Astrocyte (in vitro differentiated cells and primary cell): ENCODE results near the gene ADGRB2. TPM values are rescaled to one million over a fixed set of nuclear protein-coding genes. Genes with fewer than 3 reads are reported as not detected.

Experiments used
- DNase-seq: peaks from one replicate; pipeline ENCODE4 v3.0.0-alpha.2; 2010; ENCODE audit warnings: low read depth
- FAIRE-seq: peaks from 2 replicates; lab custom pipeline; 2011; peaks lifted over from hg19 to GRCh38; lab: Jason Lieb, UNC
- H2AFZ ChIP-seq: 2 replicates; pipeline ENCODE4 v1.6.0; 2012; ENCODE audit warnings: low read depth, low read length, inconsistent platforms
- H3K27ac ChIP-seq: 2 replicates; pipeline ENCODE4 v1.5.1; 2011; ENCODE audit warnings: low read depth, low read length, inconsistent platforms
- H3K27me3 ChIP-seq: 2 replicates; pipeline ENCODE4 v1.6.0; 2011; ENCODE audit warnings: low read length, inconsistent platforms; ENCODE audit not compliant: insufficient read depth
- H3K36me3 ChIP-seq: 2 replicates; pipeline ENCODE4 v1.5.1; 2011; ENCODE audit warnings: low read length, inconsistent platforms; ENCODE audit not compliant: insufficient read depth
- H3K4me1 ChIP-seq: 2 replicates; pipeline ENCODE4 v1.5.1; 2011; ENCODE audit warnings: low read length, inconsistent platforms; ENCODE audit not compliant: insufficient read depth
- H3K4me2 ChIP-seq: 2 replicates; pipeline ENCODE4 v1.6.0; 2012; ENCODE audit warnings: low read length, inconsistent platforms
- H3K4me3 ChIP-seq: 2 replicates; pipeline ENCODE4 v1.5.1; 2011; ENCODE audit warnings: low read depth, mild to moderate bottlenecking, low read length, inconsistent platforms; ENCODE audit not compliant: insufficient read depth
- H3K79me2 ChIP-seq: 2 replicates; pipeline ENCODE4 v1.6.0; 2012; ENCODE audit warnings: mild to moderate bottlenecking, low read length, inconsistent platforms; ENCODE audit not compliant: insufficient read depth
- H3K9ac ChIP-seq: 2 replicates; pipeline ENCODE4 v1.6.0; 2012; ENCODE audit warnings: mild to moderate bottlenecking, low read length, inconsistent platforms
- H3K9me3 ChIP-seq: 2 replicates; pipeline ENCODE4 v1.5.1; 2012; ENCODE audit warnings: low read depth, mild to moderate bottlenecking, low read length, inconsistent platforms; ENCODE audit not compliant: insufficient read depth
- H4K20me1 ChIP-seq: 2 replicates; pipeline ENCODE4 v1.6.0; 2012; ENCODE audit warnings: low read length, inconsistent platforms; ENCODE audit not compliant: insufficient read depth
- H3K27ac Mint-ChIP-seq: one replicate; pipeline ENCODE4 v1.8.0; 2021; ENCODE audit warnings: mild to moderate bottlenecking, mixed read lengths; ENCODE audit not compliant: unreplicated experiment
- H3K27me3 Mint-ChIP-seq: one replicate; pipeline ENCODE4 v1.8.0; 2021; ENCODE audit warnings: low read depth, mixed read lengths; ENCODE audit not compliant: unreplicated experiment
- H3K36me3 Mint-ChIP-seq: one replicate; pipeline ENCODE4 v1.8.0; 2021; ENCODE audit warnings: low read depth, mixed read lengths; ENCODE audit not compliant: unreplicated experiment
- H3K4me1 Mint-ChIP-seq: one replicate; pipeline ENCODE4 v1.8.0; 2021; ENCODE audit warnings: low read depth, mixed read lengths; ENCODE audit not compliant: unreplicated experiment
- H3K4me3 Mint-ChIP-seq: one replicate; pipeline ENCODE4 v1.8.0; 2021; ENCODE audit warnings: mild to moderate bottlenecking, moderate library complexity, mixed read lengths; ENCODE audit not compliant: unreplicated experiment
- H3K9me3 Mint-ChIP-seq: one replicate; pipeline ENCODE4 v1.8.0; 2021; ENCODE audit warnings: mild to moderate bottlenecking, mixed read lengths; ENCODE audit not compliant: unreplicated experiment
- EZH2 ChIP-seq: IDR thresholded peaks from 2 replicates; pipeline ENCODE4 v1.6.1; 2012; ENCODE audit warnings: mild to moderate bottlenecking, low read length, inconsistent platforms; ENCODE audit not compliant: insufficient read depth
- total RNA-seq: library from RNA; stranded (reverse); gene quantifications from 2 replicates; pipeline ENCODE4 v1.2.1, GENCODE V29; 2021
- TF ChIP-seq, protein P1 (sequence below): IDR thresholded peaks from 2 replicates; pipeline ENCODE4 v1.5.1; 2011; ENCODE audit warnings: low read depth, mild to moderate bottlenecking, inconsistent platforms, low read length, moderate library complexity; ENCODE audit not compliant: insufficient read depth

The ADGRB2 gene
- total RNA-seq, 1 donor from 2014 or later = 25.8 TPM

GRCh38 chr1:31802190-31803150 is 38.3 kb upstream of the ADGRB2 start:
- Histone ChIP-seq H4K20me1 (peaks cover 1% of the 10 kb centered on the region), H3K9me3 (no peaks in the 10 kb centered on the region), H3K4me2 (peak overlapping the region; percentile 81), H3K79me2 (peaks cover 12% of the 10 kb centered on the region), H3K9ac (peak overlapping the region; percentile 46), H3K27me3 (no peaks in the 10 kb centered on the region), H3K36me3 (no peaks in the 10 kb centered on the region), H2AFZ (peak overlapping the region; percentile 53), H3K4me3 (peak overlapping the region; percentile 40), H3K27ac (no peak overlapping the region), H3K4me1 (peaks cover 11% of the 10 kb centered on the region)
- Mint-ChIP-seq H3K27ac (peak overlapping the region; percentile 53), H3K36me3 (no peaks in the 10 kb centered on the region), H3K27me3 (no peaks in the 10 kb centered on the region), H3K4me3 (no peak overlapping the region), H3K9me3 (no peaks in the 10 kb centered on the region), H3K4me1 (peaks cover 12% of the 10 kb centered on the region)
- TF ChIP-seq, protein P1, sequence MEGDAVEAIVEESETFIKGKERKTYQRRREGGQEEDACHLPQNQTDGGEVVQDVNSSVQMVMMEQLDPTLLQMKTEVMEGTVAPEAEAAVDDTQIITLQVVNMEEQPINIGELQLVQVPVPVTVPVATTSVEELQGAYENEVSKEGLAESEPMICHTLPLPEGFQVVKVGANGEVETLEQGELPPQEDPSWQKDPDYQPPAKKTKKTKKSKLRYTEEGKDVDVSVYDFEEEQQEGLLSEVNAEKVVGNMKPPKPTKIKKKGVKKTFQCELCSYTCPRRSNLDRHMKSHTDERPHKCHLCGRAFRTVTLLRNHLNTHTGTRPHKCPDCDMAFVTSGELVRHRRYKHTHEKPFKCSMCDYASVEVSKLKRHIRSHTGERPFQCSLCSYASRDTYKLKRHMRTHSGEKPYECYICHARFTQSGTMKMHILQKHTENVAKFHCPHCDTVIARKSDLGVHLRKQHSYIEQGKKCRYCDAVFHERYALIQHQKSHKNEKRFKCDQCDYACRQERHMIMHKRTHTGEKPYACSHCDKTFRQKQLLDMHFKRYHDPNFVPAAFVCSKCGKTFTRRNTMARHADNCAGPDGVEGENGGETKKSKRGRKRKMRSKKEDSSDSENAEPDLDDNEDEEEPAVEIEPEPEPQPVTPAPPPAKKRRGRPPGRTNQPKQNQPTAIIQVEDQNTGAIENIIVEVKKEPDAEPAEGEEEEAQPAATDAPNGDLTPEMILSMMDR = no peak
- DNase-seq (no peak), FAIRE-seq (no peak)

GRCh38 chr1:31801458-31801857 is 37.3 kb upstream of the ADGRB2 start:
- Mint-ChIP-seq H3K27me3 (no peaks in the 10 kb centered on the region), H3K9me3 (no peaks in the 10 kb centered on the region), H3K36me3 (no peaks in the 10 kb centered on the region), H3K4me1 (peaks cover 20% of the 10 kb centered on the region), H3K27ac (no peak overlapping the region), H3K4me3 (no peak overlapping the region)
- Histone ChIP-seq H3K36me3 (no peaks in the 10 kb centered on the region), H3K9me3 (no peaks in the 10 kb centered on the region), H3K9ac (no peak overlapping the region), H3K27me3 (no peaks in the 10 kb centered on the region), H4K20me1 (peaks cover 11% of the 10 kb centered on the region), H3K4me2 (no peak overlapping the region), H3K4me3 (no peak overlapping the region), H3K4me1 (peaks cover 20% of the 10 kb centered on the region), H3K27ac (no peak overlapping the region), H2AFZ (no peak overlapping the region), H3K79me2 (peaks cover 22% of the 10 kb centered on the region)
- FAIRE-seq (no peak), DNase-seq (no peak)
- TF ChIP-seq, protein P1 = no peak
- TF ChIP-seq EZH2 = no peak

DNA sequence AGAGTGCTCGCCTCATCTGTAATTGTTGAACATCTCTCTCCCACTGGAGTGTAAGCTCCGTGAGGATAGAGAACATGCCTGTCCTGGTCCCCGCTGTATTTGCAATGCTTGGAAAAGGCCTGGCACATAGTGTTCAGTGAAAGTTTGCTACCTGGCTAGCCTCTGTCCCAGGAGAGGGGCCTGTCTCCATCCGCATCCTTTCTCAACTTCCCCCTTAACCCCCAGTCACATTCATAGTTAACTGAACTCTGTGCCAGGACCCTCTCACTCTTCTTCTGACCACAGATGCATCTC is 36.5 kb upstream of the ADGRB2 start:
- no peak overlapping the region for H3K9ac ChIP-seq
- DNase-seq (no peak), FAIRE-seq (no peak)
- no peak overlapping the region for H3K4me2 ChIP-seq
- Mint-ChIP-seq H3K4me3 (no peak overlapping the region), H3K9me3 (no peaks in the 10 kb centered on the region), H3K27ac (no peak overlapping the region), H3K4me1 (peaks cover 20% of the 10 kb centered on the region), H3K36me3 (no peaks in the 10 kb centered on the region), H3K27me3 (no peaks in the 10 kb centered on the region)
- TF ChIP-seq, protein P1 = no peak
- TF ChIP-seq EZH2 = no peak
- peaks cover 30% of the 10 kb centered on the region for H3K79me2 ChIP-seq
- no peaks in the 10 kb centered on the region for H3K9me3 ChIP-seq
- H3K27ac ChIP-seq = no peak overlapping the region
- peaks cover 20% of the 10 kb centered on the region for H4K20me1 ChIP-seq
- peaks cover 28% of the 10 kb centered on the region for H3K4me1 ChIP-seq
- no peak overlapping the region for H3K4me3 ChIP-seq
- no peak overlapping the region for H2AFZ ChIP-seq
- no peaks in the 10 kb centered on the region for H3K27me3 ChIP-seq
- no peaks in the 10 kb centered on the region for H3K36me3 ChIP-seq
